HCT116 (cell line): ENCODE data around the gene GPC1. TPM values are rescaled to one million over a fixed set of nuclear protein-coding genes. Genes with fewer than 3 reads are reported as not detected.

ENCODE experiments used
- ATAC-seq: fragments of 200-7000 bp; cut with Tn5 transposase; 2 replicates; pipeline ENCODE4 v1.9.1; 2020; ENCODE audit warnings: mild to moderate bottlenecking, moderate library complexity
- BruUV-seq: library from RNA; stranded (reverse); fragments of 400-500 nt; replicated peaks from 2 replicates; lab custom pipeline; 2021; lab: Mats Ljungman, UMichigan
- CTCF ChIA-PET: fragments of 300-600 bp; sonication (Branson Sonifier 250); formaldehyde crosslinking; loops from one replicate; lab custom pipeline; 2021; ENCODE audit warnings: antibody characterized with exemption; lab: Charles Lee
- POLR2A ChIA-PET: fragments of 300-600, 350-600 bp; sonication (Branson Sonifier 250); formaldehyde crosslinking; loops from one replicate; lab custom pipeline; 2021; ENCODE audit warnings: antibody characterized with exemption; lab: Charles Lee
- RAD21 ChIA-PET, 2 experiments: fragments of 300-600 bp; sonication (Branson Sonifier 250); formaldehyde crosslinking; loops; one replicate each; lab custom pipeline; 2023; ENCODE audit warnings: low total read pairs in 2 of 2; ENCODE audit not compliant: uncharacterized antibody in 2 of 2, unreplicated experiment in 2 of 2, low non-redundant PET in 1 of 2; lab: Charles Lee
- DNase-seq: peaks from one replicate; pipeline ENCODE4 v3.0.0-alpha.2; 2010; ENCODE audit warnings: low read depth, low spot score
- H2AFZ ChIP-seq: fragments of 200-600 bp; shearing (Covaris generic), sonication (generic); 2 replicates; pipeline ENCODE4 v1.6.1; 2017; ENCODE audit warnings: low read depth, mixed run types, mixed read lengths, antibody characterized with exemption, low read length; ENCODE audit not compliant: poor library complexity, severe bottlenecking
- H3K27ac ChIP-seq: 2 replicates; pipeline ENCODE4 v1.5.1; 2012; ENCODE audit warnings: low read depth, low read length
- H3K27me3 ChIP-seq: fragments of 200-600 bp; sonication (generic); 2 replicates; pipeline ENCODE4 v1.6.1; 2016; ENCODE audit warnings: mixed run types, low read length, mixed read lengths; ENCODE audit not compliant: insufficient read depth
- H3K36me3 ChIP-seq, 2 experiments: fragments of 200-500 bp in 1 of 2; fragments of 200-600 bp in 1 of 2; sonication (Bioruptor generic) in 1 of 2; sonication (generic) in 1 of 2; 2 replicates each; pipeline versions ENCODE4 v1.5.1 to v1.6.1; 2014 to 2016; ENCODE audit warnings: low read length in 2 of 2, inconsistent platforms in 1 of 2, mixed read lengths in 1 of 2, mixed run types in 1 of 2; ENCODE audit not compliant: insufficient read depth in 2 of 2, control insufficient read depth in 1 of 2
- H3K4me1 ChIP-seq, 2 experiments: fragments of 200-600 bp in 1 of 2; sonication (generic) in 1 of 2; 2 replicates each; pipeline versions ENCODE4 v1.5.1 to v1.6.1; 2012 to 2017; ENCODE audit warnings: low read length in 2 of 2, inconsistent platforms in 1 of 2, mild to moderate bottlenecking in 1 of 2, mixed read lengths in 1 of 2, mixed run types in 1 of 2, moderate library complexity in 1 of 2; ENCODE audit not compliant: insufficient read depth in 2 of 2, control insufficient read depth in 1 of 2
- H3K4me2 ChIP-seq: fragments of 200-600 bp; sonication (generic); 2 replicates; pipeline ENCODE4 v1.6.1; 2017; ENCODE audit warnings: mixed run types, low read length, mixed read lengths
- H3K4me3 ChIP-seq, 2 experiments: fragments of 200-600 bp in 1 of 2; sonication (generic) in 1 of 2; replicated peaks in 1 of 2; 2 replicates each; pipeline ENCODE4 v1.5.1; 2011 to 2016; ENCODE audit warnings: low read length in 2 of 2, control low read depth in 1 of 2, low read depth in 1 of 2, mild to moderate bottlenecking in 1 of 2, mixed read lengths in 1 of 2, mixed run types in 1 of 2
- H3K79me2 ChIP-seq: fragments of 200-600 bp; sonication (generic); 2 replicates; pipeline ENCODE4 v1.6.1; 2017; ENCODE audit warnings: mild to moderate bottlenecking, mixed run types, low read length, moderate library complexity, mixed read lengths; ENCODE audit not compliant: insufficient read depth
- H3K9ac ChIP-seq: fragments of 200-600 bp; sonication (generic); 2 replicates; pipeline ENCODE4 v1.6.1; 2016; ENCODE audit warnings: low read length, mixed read lengths
- H3K9me2 ChIP-seq: fragments of 200-600 bp; sonication (generic), shearing (Covaris generic); 2 replicates; pipeline ENCODE4 v1.6.1; 2017; ENCODE audit warnings: mixed run types, mild to moderate bottlenecking, moderate library complexity; ENCODE audit not compliant: insufficient read depth
- H3K9me3 ChIP-seq, 2 experiments: fragments of 200-500 bp in 1 of 2; fragments of 200-600 bp in 1 of 2; sonication (Bioruptor generic) in 1 of 2; sonication (generic) in 1 of 2; 2 replicates each; pipeline ENCODE4 v1.6.1; 2014 to 2017; ENCODE audit warnings: low read length in 2 of 2, mixed read lengths in 2 of 2, inconsistent platforms in 1 of 2, low read depth in 1 of 2, mild to moderate bottlenecking in 1 of 2, mixed run types in 1 of 2, moderate library complexity in 1 of 2; ENCODE audit not compliant: control insufficient read depth in 1 of 2, insufficient read depth in 1 of 2
- H4K20me1 ChIP-seq: fragments of 200-600 bp; sonication (generic), shearing (Covaris generic); 2 replicates; pipeline ENCODE4 v1.6.1; 2017; ENCODE audit warnings: mixed run types, mild to moderate bottlenecking, moderate library complexity; ENCODE audit not compliant: insufficient read depth
- ATF3 ChIP-seq: IDR thresholded peaks from 2 replicates; pipeline ENCODE4 v1.6.1; 2012
- CTCF ChIP-seq, 3 experiments: fragments of 200-600 bp in 1 of 3; sonication (generic) in 1 of 3; IDR thresholded peaks in 2 of 3; conservative IDR thresholded peaks in 1 of 3; 2 replicates each; pipeline ENCODE4 v1.5.1; 2012 to 2017; ENCODE audit warnings: low read depth in 2 of 3, low read length in 2 of 3, antibody characterized with exemption in 1 of 3, borderline replicate concordance in 1 of 3, control low read depth in 1 of 3, mild to moderate bottlenecking in 1 of 3, mixed read lengths in 1 of 3, mixed run types in 1 of 3, moderate library complexity in 1 of 3; ENCODE audit not compliant: insufficient read depth in 1 of 3
- EGR1 ChIP-seq: IDR thresholded peaks from 2 replicates; pipeline ENCODE4 v1.6.1; 2012; ENCODE audit warnings: low read depth
- ELF1 ChIP-seq: IDR thresholded peaks from 2 replicates; pipeline ENCODE4 v1.6.1; 2012; ENCODE audit warnings: low read depth, borderline replicate concordance
- EZH2phosphoT487 ChIP-seq: fragments of 200-600 bp; IDR thresholded peaks from 2 replicates; pipeline ENCODE4 v1.6.1; 2018; ENCODE audit warnings: antibody characterized with exemption, borderline replicate concordance
- FOSL1 ChIP-seq: IDR thresholded peaks from 2 replicates; pipeline ENCODE4 v1.6.1; 2012; ENCODE audit warnings: low read depth
- JUND ChIP-seq: IDR thresholded peaks from 2 replicates; pipeline ENCODE4 v1.6.1; 2012
- REST ChIP-seq: IDR thresholded peaks from 2 replicates; pipeline ENCODE4 v1.6.1; 2012; ENCODE audit warnings: low read depth
- SIN3A ChIP-seq: IDR thresholded peaks from 2 replicates; pipeline ENCODE4 v1.6.1; 2012; ENCODE audit warnings: low read depth
- intact Hi-C: fragments of 100-400 bp; cut with micrococcal nuclease; formaldehyde crosslinking; loops from 2 replicates; pipeline ENCODE4 v1.10.0; 2022
- total RNA-seq: library from RNA; stranded (reverse); gene quantifications from one replicate; pipeline ENCODE4 v1.2.1, GENCODE V29; 2021; ENCODE audit not compliant: unreplicated experiment

Gene GPC1
- total RNA-seq, 1 experiment from 2014 or later: 79.1 TPM

GRCh38 chr2:240451108-240451611, 15.7 kb downstream of the GPC1 start:
- intact Hi-C loops: loop anchor here (5.0 kb wide), 1 partner anchor 299 kb away; no protein-coding TSS in a partner anchor
- no peak overlapping the region for H3K4me3 ChIP-seq
- H3K9me2 ChIP-seq: no peaks in the 10 kb centered on the region
- H4K20me1 ChIP-seq: no peaks in the 10 kb centered on the region
- H3K4me2 ChIP-seq: peak overlapping the region; percentile 75
- H3K4me1 ChIP-seq: peaks cover 29 to 40% of the 10 kb centered on the region in 2 experiments
- TF ChIP-seq EZH2phosphoT487 (no peak), FOSL1 (no peak), ELF1 (no peak), EGR1 (no peak), JUND (no peak), REST (no peak), ATF3 (no peak), CTCF (IDR thresholded peaks at IDR 0.05 in 2 of 3, conservative IDR thresholded peaks at IDR 0.05 in 1 of 3; ENCODE audit: borderline replicate concordance in 1 of 3, insufficient read depth in 1 of 3, low read depth in 2 of 3, low read length in 2 of 3) (0 out of 6 replicates have a peak, but pooled peaks of 1 of the 3 experiments have one; percentile 13), SIN3A (no peak)
- peak overlapping the region; percentile 45; the same call in 1 of the 2 replicates for H3K27ac ChIP-seq
- H3K36me3 ChIP-seq: no peaks in the 10 kb centered on the region
- H3K9ac ChIP-seq: peak overlapping the region; percentile 46
- peaks cover 68% of the 10 kb centered on the region; the same call in 1 of the 2 replicates for H3K79me2 ChIP-seq
- H2AFZ ChIP-seq: no peak overlapping the region
- H3K27me3 ChIP-seq: no peaks in the 10 kb centered on the region
- ATAC-seq: peak; percentile 30; the same call in 1 of the 2 replicates
- DNase-seq: no peak
- no peaks in the 10 kb centered on the region for H3K9me3 ChIP-seq
- CTCF ChIA-PET: interaction anchor here (0.7 kb wide), 1 partner anchor 218 kb away, joined by 3 read pairs; no protein-coding TSS in a partner anchor
- BruUV-seq: no TSS peak
- RAD21 ChIA-PET: no interaction called here
- POLR2A ChIA-PET: no interaction called here
